GM23338 (cell line): ENCODE measurements around the gene ZBED5. TPM values are rescaled to one million over a fixed set of nuclear protein-coding genes. Genes with fewer than 3 reads are reported as not detected.

Experiments used
- ATAC-seq: fragments of 200-7000 bp; cut with Tn5 transposase; 3 replicates; pipeline ENCODE4 v1.9.1; 2020
- DNase-seq: peaks from one replicate; pipeline ENCODE4 v3.0.0-alpha.2; 2015; ENCODE audit warnings: low spot score
- H2AFZ ChIP-seq: fragments of 200-600 bp; sonication (generic); 2 replicates; pipeline ENCODE4 v1.8.0; 2016; ENCODE audit warnings: antibody characterized with exemption, mild to moderate bottlenecking, moderate library complexity
- H3F3A ChIP-seq: fragments of 200-600 bp; sonication (generic); replicated peaks from 2 replicates; pipeline ENCODE4 v1.8.0; 2017; ENCODE audit warnings: antibody characterized with exemption, mixed run types, low read depth
- H3K27ac ChIP-seq: fragments of 200-600 bp; sonication (generic); 2 replicates; pipeline ENCODE4 v1.6.1; 2016; ENCODE audit warnings: low read depth
- H3K27me3 ChIP-seq: fragments of 200-600 bp; sonication (generic); 2 replicates; pipeline ENCODE4 v1.8.0; 2016; ENCODE audit warnings: mild to moderate bottlenecking, mixed run types, moderate library complexity; ENCODE audit not compliant: insufficient read depth
- H3K36me3 ChIP-seq: fragments of 200-600 bp; sonication (generic); 2 replicates; pipeline ENCODE4 v1.8.0; 2016; ENCODE audit warnings: mild to moderate bottlenecking; ENCODE audit not compliant: insufficient read depth
- H3K4me1 ChIP-seq: fragments of 200-600 bp; sonication (generic); 2 replicates; pipeline ENCODE4 v1.8.0; 2016; ENCODE audit warnings: mild to moderate bottlenecking, moderate library complexity; ENCODE audit not compliant: insufficient read depth
- H3K4me2 ChIP-seq: fragments of 200-600 bp; sonication (generic); 2 replicates; pipeline ENCODE4 v1.7.1; 2017; ENCODE audit warnings: mixed run types
- H3K4me3 ChIP-seq: fragments of 200-600 bp; sonication (generic); 2 replicates; pipeline ENCODE4 v1.6.1; 2016; ENCODE audit warnings: mixed run types
- H3K79me2 ChIP-seq: fragments of 200-600 bp; sonication (generic); replicated peaks from 2 replicates; pipeline ENCODE4 v1.8.0; 2017; ENCODE audit warnings: mild to moderate bottlenecking; ENCODE audit not compliant: insufficient read depth
- H3K9me2 ChIP-seq: fragments of 200-600 bp; sonication (generic); 2 replicates; pipeline ENCODE4 v1.8.0; 2017; ENCODE audit not compliant: insufficient read depth
- H4K20me1 ChIP-seq: fragments of 200-600 bp; sonication (generic); replicated peaks from 2 replicates; pipeline ENCODE4 v1.8.0; 2017; ENCODE audit warnings: mild to moderate bottlenecking; ENCODE audit not compliant: insufficient read depth
- H3K27ac Mint-ChIP-seq: 2 replicates; pipeline ENCODE4 v1.8.0; 2020; ENCODE audit warnings: inconsistent platforms, mild to moderate bottlenecking, moderate library complexity, mixed read lengths
- H3K27me3 Mint-ChIP-seq: 3 replicates; pipeline ENCODE4 v1.8.0; 2022; ENCODE audit warnings: low read depth, mild to moderate bottlenecking, moderate library complexity, mixed read lengths, inconsistent platforms; ENCODE audit not compliant: insufficient read depth, poor library complexity
- H3K36me3 Mint-ChIP-seq: 3 replicates; pipeline ENCODE4 v1.8.0; 2021; ENCODE audit warnings: low read depth, mild to moderate bottlenecking, inconsistent platforms, moderate library complexity, mixed read lengths
- H3K4me1 Mint-ChIP-seq: 3 replicates; pipeline ENCODE4 v1.8.0; 2020; ENCODE audit warnings: mild to moderate bottlenecking, inconsistent platforms, mixed read lengths
- H3K4me3 Mint-ChIP-seq: 3 replicates; pipeline ENCODE4 v1.8.0; 2021; ENCODE audit warnings: moderate library complexity, mild to moderate bottlenecking, inconsistent platforms, mixed read lengths
- H3K9me3 Mint-ChIP-seq: 3 replicates; pipeline ENCODE4 v1.8.0; 2020; ENCODE audit warnings: moderate library complexity, mild to moderate bottlenecking, inconsistent platforms, mixed read lengths
- CREB1 ChIP-seq: fragments of 250-450 bp; sonication (Bioruptor Pico); IDR thresholded peaks from 2 replicates; pipeline ENCODE4 v1.5.0; 2020; ENCODE audit warnings: low read depth, mild to moderate bottlenecking, moderate library complexity
- CTCF ChIP-seq, 2 experiments: fragments of 200-600 bp in 1 of 2; sonication (generic) in 1 of 2; conservative IDR thresholded peaks; 2 replicates each; pipeline versions ENCODE4 v1.5.1 to v1.6.1; 2016 to 2017; ENCODE audit warnings: antibody characterized with exemption in 2 of 2, low read depth in 2 of 2, mild to moderate bottlenecking in 2 of 2, moderate library complexity in 1 of 2
- ETS1 ChIP-seq: IDR thresholded peaks from 2 replicates; pipeline ENCODE4 v1.6.1; 2016; ENCODE audit warnings: antibody characterized with exemption
- EZH2 ChIP-seq: fragments of 200-600 bp; sonication (generic); IDR thresholded peaks from one replicate; pipeline ENCODE4 v1.8.0; 2017; ENCODE audit warnings: antibody characterized with exemption, mild to moderate bottlenecking, low read depth; ENCODE audit not compliant: unreplicated experiment
- EZH2phosphoT487 ChIP-seq: fragments of 200-600 bp; sonication (generic); IDR thresholded peaks from one replicate; pipeline ENCODE4 v1.8.1; 2018; ENCODE audit warnings: antibody characterized with exemption; ENCODE audit not compliant: unreplicated experiment
- NANOG ChIP-seq: IDR thresholded peaks from 2 replicates; pipeline ENCODE4 v1.6.1; 2016; ENCODE audit warnings: antibody characterized with exemption, borderline replicate concordance
- POLR2AphosphoS5 ChIP-seq: IDR thresholded peaks from 2 replicates; pipeline ENCODE4 v1.6.1; 2016; ENCODE audit warnings: antibody characterized with exemption, low read depth
- REST ChIP-seq: IDR thresholded peaks from one replicate; pipeline ENCODE4 v1.6.1; 2018; ENCODE audit warnings: antibody characterized with exemption; ENCODE audit not compliant: unreplicated experiment
- STAT1 ChIP-seq: IDR thresholded peaks from one replicate; pipeline ENCODE4 v1.6.1; 2016; ENCODE audit warnings: antibody characterized with exemption; ENCODE audit not compliant: unreplicated experiment
- ZNF114 ChIP-seq: fragments of 250-450 bp; sonication (Bioruptor Pico); IDR thresholded peaks from 2 replicates; pipeline ENCODE4 v1.5.0; 2020; ENCODE audit warnings: mild to moderate bottlenecking, moderate library complexity
- ZNF331 ChIP-seq: fragments of 250-450 bp; sonication (Bioruptor Pico); IDR thresholded peaks from 2 replicates; pipeline ENCODE4 v1.5.0; 2020; ENCODE audit warnings: low read depth, mild to moderate bottlenecking, moderate library complexity
- ZNF462 ChIP-seq: fragments of 250-450 bp; sonication (Bioruptor Pico); IDR thresholded peaks from 2 replicates; pipeline ENCODE4 v1.5.0; 2020; ENCODE audit warnings: mild to moderate bottlenecking, moderate library complexity
- polyA plus RNA-seq: library from polyadenylated mRNA; unstranded; fragments of >200 nt; fragmentation: Nextera tagmentation; extraction: Ambion mirVana; gene quantifications from 2 replicates; pipeline ENCODE4 v1.2.1, GENCODE V29; 2016
- total RNA-seq: library from RNA; depleted of rRNA; stranded (reverse); fragments of >200 nt; shearing (Covaris generic); gene quantifications from 2 replicates; pipeline ENCODE4 v1.2.3, GENCODE V29; 2014

ZBED5 gene
- total and polyA plus RNA-seq, 2 experiments from 2014 or later = 54.1 to 56.3 TPM

GRCh38 chr11:10886652-10887250, 28.9 kb upstream of the ZBED5 start:
- H3K27me3 Mint-ChIP-seq = peaks cover 5% of the 10 kb centered on the region
- no peak for TF ChIP-seq STAT1
- no peak for TF ChIP-seq POLR2AphosphoS5
- no peak for TF ChIP-seq CTCF (conservative IDR thresholded peaks at IDR 0.05; ENCODE audit: low read depth in 2 of 2)
- TF ChIP-seq REST = no peak
- TF ChIP-seq ETS1 = no peak
- TF ChIP-seq EZH2 = no peak
- TF ChIP-seq EZH2phosphoT487 = no peak
- TF ChIP-seq ZNF462 (CRISPR knock-in tag) = no peak
- TF ChIP-seq ZNF114 = no peak
- TF ChIP-seq ZNF331 (CRISPR knock-in tag) = no peak
- TF ChIP-seq NANOG = no peak
- TF ChIP-seq CREB1 (CRISPR knock-in tag) = no peak
- Histone ChIP-seq H3K27ac (no peak overlapping the region), H3K4me2 (no peak overlapping the region), H3K27me3 (no peaks in the 10 kb centered on the region), H3K4me1 (no peaks in the 10 kb centered on the region), H3K4me3 (no peak overlapping the region), H3K79me2 (no peaks in the 10 kb centered on the region), H4K20me1 (no peaks in the 10 kb centered on the region), H3F3A (no peaks in the 10 kb centered on the region), H2AFZ (no peak overlapping the region), H3K36me3 (no peaks in the 10 kb centered on the region; the same call in 1 of the 2 replicates), H3K9me2 (no peaks in the 10 kb centered on the region; the same call in 1 of the 2 replicates)
- no peak overlapping the region for H3K4me3 Mint-ChIP-seq
- ATAC-seq = no peak
- H3K4me1 Mint-ChIP-seq = peaks cover 4% of the 10 kb centered on the region; the same call in 1 of the 3 replicates
- H3K9me3 Mint-ChIP-seq = peaks cover 22% of the 10 kb centered on the region
- H3K27ac Mint-ChIP-seq = no peak overlapping the region
- no peak for DNase-seq
- H3K36me3 Mint-ChIP-seq = peaks cover 20% of the 10 kb centered on the region
